Stimulated activated effector memory CD8-positive, alpha-beta T cell treated with anti-CD3 and anti-CD28 coated beads, Interleukin-12 subunit alpha, Interleukin-12 subunit beta, amount 100 ng/mL, for 72 hours (primary cell): ENCODE data around the gene KAT6B.
"Not testable (repeated sequence)": the region's sequence is repeated elsewhere in the genome, so short reads cannot be mapped to it uniquely, and the experiment has no call there.

Source experiments
- ATAC-seq: fragments of 150-1000 bp; cut with Tn5 transposase; 2 replicates; pipeline ENCODE4 v1.10.0; 2021
- DNase-seq, 2 donors: peaks; one replicate each; pipeline ENCODE4 v3.0.0; 2021 to 2022; ENCODE audit warnings: low spot score in 2 of 2
- H3K27ac Mint-ChIP-seq: one replicate; pipeline ENCODE4 v1.8.0; 2022; ENCODE audit warnings: mild to moderate bottlenecking, mixed read lengths
- H3K36me3 Mint-ChIP-seq: one replicate; pipeline ENCODE4 v1.8.0; 2022; ENCODE audit warnings: mild to moderate bottlenecking, mixed read lengths
- H3K4me1 Mint-ChIP-seq: one replicate; pipeline ENCODE4 v1.8.0; 2022; ENCODE audit warnings: mixed read lengths
- H3K4me3 Mint-ChIP-seq: one replicate; pipeline ENCODE4 v1.8.0; 2022; ENCODE audit warnings: mild to moderate bottlenecking, mixed read lengths
- H3K9me3 Mint-ChIP-seq: one replicate; pipeline ENCODE4 v1.8.0; 2022; ENCODE audit warnings: mixed read lengths

The KAT6B gene

DNA sequence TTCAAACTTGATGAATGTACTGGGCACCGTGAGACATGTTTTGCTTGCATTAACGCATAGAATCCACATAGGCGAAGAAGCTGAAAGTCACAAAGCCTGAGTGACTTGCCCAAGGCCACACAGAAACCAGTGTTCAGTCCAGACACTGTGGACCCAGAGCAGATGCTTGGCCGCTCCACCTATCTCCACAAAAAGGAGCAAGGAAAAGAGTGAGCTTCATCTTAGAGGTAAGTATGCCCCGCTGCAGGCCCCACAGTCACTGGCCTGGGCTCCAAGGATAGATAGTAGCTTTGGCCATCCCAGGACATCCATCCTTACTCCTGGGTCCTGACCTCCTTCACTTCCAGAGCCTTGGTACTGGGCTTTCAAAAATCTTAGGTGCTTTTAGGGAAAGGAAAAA is 224.9 kb downstream of the KAT6B start:
- Mint-ChIP-seq H3K4me3 (no peak overlapping the region), H3K4me1 (no peaks in the 10 kb centered on the region), H3K9me3 (no peaks in the 10 kb centered on the region), H3K27ac (no peak overlapping the region), H3K36me3 (no peaks in the 10 kb centered on the region)
- no peak for ATAC-seq
- no peak for DNase-seq

DNA sequence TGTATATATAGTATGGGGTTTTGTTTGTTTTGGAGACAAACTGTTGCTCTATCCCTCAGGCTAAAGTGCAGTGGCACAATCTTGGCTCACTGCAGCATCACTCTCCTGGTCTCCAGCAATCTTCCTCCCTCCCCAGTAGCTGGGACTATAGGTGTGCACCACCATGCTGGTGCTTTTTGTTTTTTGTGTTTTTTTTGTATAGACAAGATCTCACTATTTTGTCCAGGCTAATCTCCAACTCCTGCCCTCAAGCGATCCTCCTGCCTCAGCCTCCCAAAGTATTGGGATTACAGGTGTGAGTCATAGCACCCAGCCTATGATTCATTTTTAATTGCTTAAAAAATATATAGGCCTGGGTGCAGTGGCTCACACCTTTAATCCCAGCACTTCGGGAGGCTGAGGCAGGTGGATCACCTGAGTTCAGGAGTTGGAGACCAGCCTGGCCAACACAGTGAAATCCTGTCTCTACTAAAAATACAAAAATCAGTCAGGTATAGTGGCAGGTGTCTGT is 229.6 kb downstream of the KAT6B start:
- not testable (repeated sequence) for DNase-seq, H3K4me1 Mint-ChIP-seq, H3K9me3 Mint-ChIP-seq, ATAC-seq, H3K4me3 Mint-ChIP-seq, H3K36me3 Mint-ChIP-seq, H3K27ac Mint-ChIP-seq

DNA sequence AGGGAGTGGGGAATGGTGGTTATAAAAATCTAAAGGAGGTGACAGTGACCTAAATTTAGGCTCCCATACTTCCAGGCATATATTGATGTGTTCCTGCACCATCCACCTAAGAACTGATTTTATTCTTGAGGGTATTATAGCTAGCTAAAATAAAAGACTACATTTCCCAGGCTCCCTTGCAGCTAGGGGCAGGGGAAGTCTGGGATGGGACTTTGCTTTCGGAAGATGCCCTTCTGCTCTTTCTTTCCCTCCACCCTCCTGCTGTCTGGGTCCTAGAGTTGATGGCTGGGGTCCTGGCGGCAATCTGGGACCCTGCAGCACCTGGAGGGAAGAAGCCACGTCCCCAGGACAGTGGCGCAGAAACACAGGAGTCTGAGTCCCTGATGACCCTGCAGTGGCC is 231.3 kb downstream of the KAT6B start:
- no peaks in the 10 kb centered on the region for H3K36me3 Mint-ChIP-seq
- H3K27ac Mint-ChIP-seq: no peak overlapping the region
- no peak overlapping the region for H3K4me3 Mint-ChIP-seq
- DNase-seq: no peak
- no peak for ATAC-seq
- H3K4me1 Mint-ChIP-seq: no peaks in the 10 kb centered on the region
- H3K9me3 Mint-ChIP-seq: no peaks in the 10 kb centered on the region

DNA sequence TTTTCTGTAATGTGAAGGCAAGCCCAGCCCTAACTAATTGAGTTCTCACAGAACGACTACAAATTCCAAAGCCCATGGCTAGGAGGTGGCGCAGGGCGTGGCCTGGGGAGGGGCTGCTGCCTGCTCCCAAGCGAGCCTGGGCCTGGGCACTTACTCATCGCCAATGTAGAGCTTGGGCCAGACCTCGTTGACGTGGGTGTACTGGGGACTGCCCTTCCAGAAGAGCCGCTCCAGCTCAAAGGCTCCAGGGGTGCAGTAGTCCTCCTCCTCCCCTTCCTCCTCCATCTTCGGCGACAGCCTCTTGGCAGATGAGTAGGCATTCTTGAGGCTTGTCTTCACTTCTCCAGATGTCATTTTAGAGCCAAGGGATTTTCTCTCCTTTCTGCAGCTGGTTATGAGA is 231.8 kb downstream of the KAT6B start:
- H3K4me3 Mint-ChIP-seq: no peak overlapping the region
- DNase-seq (no peak), ATAC-seq (no peak)
- H3K4me1 Mint-ChIP-seq: no peaks in the 10 kb centered on the region
- no peaks in the 10 kb centered on the region for H3K36me3 Mint-ChIP-seq
- no peak overlapping the region for H3K27ac Mint-ChIP-seq
- no peaks in the 10 kb centered on the region for H3K9me3 Mint-ChIP-seq

- Mint-ChIP-seq H3K9me3 (no peaks in the 10 kb centered on the region), H3K27ac (no peak overlapping the region), H3K36me3 (no peaks in the 10 kb centered on the region), H3K4me3 (no peak overlapping the region), H3K4me1 (no peaks in the 10 kb centered on the region)
- DNase-seq (no peak), ATAC-seq (no peak)
Observed at GRCh38 chr10:75061709-75062505, 235.5 kb downstream of the KAT6B start.

DNA sequence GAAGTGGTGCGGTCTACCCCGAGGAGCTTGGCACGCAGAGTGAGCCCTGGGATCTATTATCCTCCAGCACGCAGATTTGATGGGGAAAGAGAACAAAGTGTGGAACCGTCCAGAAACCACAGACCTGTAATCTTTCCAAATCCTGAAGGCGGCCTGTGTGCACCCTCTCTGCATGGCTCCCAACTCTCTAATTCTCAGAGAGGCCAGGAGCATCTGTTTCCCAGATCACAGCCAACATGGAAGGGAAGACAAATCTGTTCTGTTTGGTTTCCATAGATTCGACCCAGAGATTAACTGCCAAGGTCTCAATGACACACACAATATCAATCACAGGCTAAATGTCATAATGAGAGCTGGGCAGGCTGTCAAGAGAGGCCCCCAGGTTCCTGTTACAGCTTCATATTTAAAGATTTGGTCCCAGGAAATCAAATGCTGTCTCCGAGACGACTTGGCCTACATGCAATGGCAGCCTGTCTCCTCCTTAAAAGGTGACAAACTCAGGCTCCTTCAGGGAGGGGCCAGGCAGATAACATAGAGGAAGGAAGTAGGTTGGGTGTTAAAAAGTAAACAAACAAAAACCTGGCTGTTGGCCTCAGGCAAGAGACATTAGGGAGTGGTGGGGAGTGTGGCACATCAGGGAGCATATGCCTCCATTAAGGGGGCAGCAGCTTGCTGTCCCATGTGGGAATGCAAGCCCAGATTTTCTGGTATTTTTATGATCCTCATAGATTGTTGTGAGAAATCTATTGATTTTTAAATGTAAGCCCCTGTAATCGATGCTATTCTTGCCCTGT is 236.3 kb downstream of the KAT6B start:
- no peaks in the 10 kb centered on the region for H3K9me3 Mint-ChIP-seq
- H3K4me1 Mint-ChIP-seq: no peaks in the 10 kb centered on the region
- H3K27ac Mint-ChIP-seq: no peak overlapping the region
- no peaks in the 10 kb centered on the region for H3K36me3 Mint-ChIP-seq
- ATAC-seq: no peak
- H3K4me3 Mint-ChIP-seq: no peak overlapping the region
- no peak for DNase-seq

DNA sequence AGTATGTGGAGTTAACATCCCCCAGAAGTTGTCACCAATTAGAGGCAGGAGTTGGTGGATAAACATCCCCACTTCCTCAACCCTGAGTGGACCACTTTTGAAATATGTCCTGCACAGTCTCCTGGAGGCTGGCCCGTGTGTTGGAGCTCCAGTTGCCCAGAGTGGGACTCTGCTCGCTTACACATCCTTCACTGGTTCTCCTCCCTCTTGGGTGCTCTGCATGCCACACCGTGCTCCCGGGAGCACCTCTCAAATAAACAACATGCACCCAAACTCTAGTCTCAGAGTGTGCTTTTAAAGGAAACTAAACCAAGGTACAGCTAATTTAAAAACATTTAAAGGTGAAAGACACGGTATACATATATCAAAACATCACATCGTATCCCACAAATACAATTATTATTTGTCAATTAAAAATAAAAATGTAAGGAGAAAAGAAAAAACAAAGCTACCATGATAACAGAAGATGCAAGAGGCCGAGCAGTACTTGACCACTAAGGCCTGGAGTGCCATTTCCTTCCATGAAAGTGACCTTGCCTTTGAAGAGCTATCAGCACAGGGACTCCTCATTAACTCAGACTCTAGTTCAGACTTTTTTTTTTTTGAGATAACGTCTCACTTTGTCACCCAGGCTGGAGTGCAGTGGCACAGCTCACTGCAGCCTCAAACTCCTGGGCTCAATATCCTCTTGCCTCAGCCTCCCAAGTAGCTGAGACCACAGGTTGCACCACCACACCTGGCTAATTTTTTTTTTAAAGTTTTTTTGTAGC is 237.2 kb downstream of the KAT6B start:
- ATAC-seq: no peak
- Mint-ChIP-seq H3K9me3 (no peaks in the 10 kb centered on the region), H3K4me3 (no peak overlapping the region), H3K4me1 (no peaks in the 10 kb centered on the region), H3K27ac (no peak overlapping the region), H3K36me3 (no peaks in the 10 kb centered on the region)
- no peak for DNase-seq

GRCh38 chr10:75065076-75065475 is 238.7 kb downstream of the KAT6B start:
- H3K27ac Mint-ChIP-seq: no peak overlapping the region
- H3K4me1 Mint-ChIP-seq: peaks cover 5% of the 10 kb centered on the region
- no peak overlapping the region for H3K4me3 Mint-ChIP-seq
- DNase-seq (no peak), ATAC-seq (no peak)
- no peaks in the 10 kb centered on the region for H3K9me3 Mint-ChIP-seq
- H3K36me3 Mint-ChIP-seq: no peaks in the 10 kb centered on the region

GRCh38 chr10:75066271-75066670 is 239.9 kb downstream of the KAT6B start:
- H3K27ac Mint-ChIP-seq: no peak overlapping the region
- peaks cover 12% of the 10 kb centered on the region for H3K4me1 Mint-ChIP-seq
- no peaks in the 10 kb centered on the region for H3K9me3 Mint-ChIP-seq
- DNase-seq (no peak), ATAC-seq (no peak)
- no peak overlapping the region for H3K4me3 Mint-ChIP-seq
- no peaks in the 10 kb centered on the region for H3K36me3 Mint-ChIP-seq

DNA sequence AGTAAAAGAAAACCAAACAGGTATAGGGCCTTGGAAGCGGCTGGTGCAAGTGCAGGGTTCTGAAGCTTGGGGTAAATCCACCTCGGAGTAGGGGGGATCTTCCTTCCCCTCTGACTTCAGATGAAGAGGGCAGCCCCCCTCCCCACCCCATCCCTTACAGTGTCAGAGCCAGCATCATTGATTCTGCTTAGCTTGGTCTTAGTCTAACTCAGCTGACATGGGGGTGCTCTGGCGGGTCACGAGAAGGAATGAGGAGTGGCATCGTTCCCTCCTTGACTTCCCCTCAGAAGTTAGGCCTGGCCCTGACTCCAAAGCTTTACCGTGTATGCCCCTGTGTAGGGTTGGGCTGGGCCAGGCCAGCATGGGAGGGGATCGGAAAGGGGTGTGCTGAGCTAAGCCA is 240.9 kb downstream of the KAT6B start:
- no peak for ATAC-seq
- Mint-ChIP-seq H3K4me3 (no peak overlapping the region), H3K27ac (no peak overlapping the region), H3K36me3 (no peaks in the 10 kb centered on the region), H3K4me1 (peaks cover 12% of the 10 kb centered on the region), H3K9me3 (no peaks in the 10 kb centered on the region)
- no peak for DNase-seq

- Mint-ChIP-seq H3K9me3 (no peaks in the 10 kb centered on the region), H3K36me3 (no peaks in the 10 kb centered on the region), H3K27ac (no peak overlapping the region), H3K4me3 (no peak overlapping the region), H3K4me1 (peaks cover 12% of the 10 kb centered on the region)
- ATAC-seq (no peak), DNase-seq (no peak)
Observed at GRCh38 chr10:75068523-75068922, 242.1 kb downstream of the KAT6B start.

GRCh38 chr10:75070476-75070875 is 244.1 kb downstream of the KAT6B start:
- Mint-ChIP-seq H3K4me3 (no peak overlapping the region), H3K4me1 (peaks cover 22% of the 10 kb centered on the region), H3K27ac (no peak overlapping the region), H3K36me3 (no peaks in the 10 kb centered on the region), H3K9me3 (no peaks in the 10 kb centered on the region)
- no peak for ATAC-seq
- DNase-seq: no peak

GRCh38 chr10:75070961-75071428 is 244.6 kb downstream of the KAT6B start:
- no peak for DNase-seq
- peaks cover 22% of the 10 kb centered on the region for H3K4me1 Mint-ChIP-seq
- no peaks in the 10 kb centered on the region for H3K9me3 Mint-ChIP-seq
- ATAC-seq: no peak
- H3K36me3 Mint-ChIP-seq: no peaks in the 10 kb centered on the region
- no peak overlapping the region for H3K4me3 Mint-ChIP-seq
- no peak overlapping the region for H3K27ac Mint-ChIP-seq

- ATAC-seq (no peak), DNase-seq (no peak)
- no peaks in the 10 kb centered on the region for H3K36me3 Mint-ChIP-seq
- no peak overlapping the region for H3K27ac Mint-ChIP-seq
- no peak overlapping the region for H3K4me3 Mint-ChIP-seq
- H3K4me1 Mint-ChIP-seq: peaks cover 22% of the 10 kb centered on the region
- H3K9me3 Mint-ChIP-seq: no peaks in the 10 kb centered on the region
Observed at GRCh38 chr10:75071756-75072155, 245.4 kb downstream of the KAT6B start.

DNA sequence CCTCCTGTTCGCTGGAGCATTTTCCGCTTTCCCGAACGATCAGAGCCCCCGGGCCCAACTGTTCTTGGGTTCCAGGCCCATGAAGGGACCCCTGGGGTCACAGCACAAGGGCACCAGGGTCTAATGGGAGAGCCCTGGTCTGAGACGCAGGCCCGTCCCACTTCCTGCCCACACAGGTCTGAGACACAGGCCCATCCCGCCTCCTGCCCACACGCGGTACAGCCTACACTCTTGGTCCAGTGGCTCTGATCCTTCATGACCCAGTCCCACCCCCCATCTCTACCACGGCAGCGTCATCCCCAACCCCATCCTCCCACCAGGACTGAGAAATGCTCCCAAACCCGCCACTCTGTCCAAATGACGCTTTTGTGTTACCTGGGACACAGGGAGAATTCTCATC is 246.3 kb downstream of the KAT6B start:
- ATAC-seq (no peak), DNase-seq (no peak)
- Mint-ChIP-seq H3K4me3 (no peak overlapping the region), H3K4me1 (peaks cover 22% of the 10 kb centered on the region), H3K27ac (no peak overlapping the region), H3K36me3 (no peaks in the 10 kb centered on the region), H3K9me3 (no peaks in the 10 kb centered on the region)
